BLaER1 treated with 17β-estradiol and CSF1 and Interleukin-3, amounts not matched to agents 10 nM and 100 nM (cell line): Measurements from ENCODE around the gene SCNN1A.

Experiments used
- H3K27ac ChIP-seq, 11 experiments: shearing (Covaris generic); formaldehyde crosslinking; 2 replicates each; pipeline ENCODE4 v1.8.1; 2022
- H3K27me3 ChIP-seq, 11 experiments: shearing (Covaris generic); formaldehyde crosslinking; 2 replicates each; pipeline ENCODE4 v1.8.1; 2022
- H3K36me3 ChIP-seq, 11 experiments: shearing (Covaris generic); formaldehyde crosslinking; 2 replicates each; pipeline ENCODE4 v1.8.1; 2022
- H3K4me1 ChIP-seq, 10 experiments: shearing (Covaris generic); formaldehyde crosslinking; 2 replicates each; pipeline ENCODE4 v1.8.1; 2022
- H3K4me2 ChIP-seq, 11 experiments: shearing (Covaris generic); formaldehyde crosslinking; 2 replicates each; pipeline ENCODE4 v1.8.1; 2022
- H3K4me3 ChIP-seq, 10 experiments: shearing (Covaris generic); formaldehyde crosslinking; 2 replicates each; pipeline ENCODE4 v1.8.1; 2022
- H3K9ac ChIP-seq, 11 experiments: shearing (Covaris generic); formaldehyde crosslinking; 2 replicates each; pipeline ENCODE4 v1.8.1; 2022
- H3K9me3 ChIP-seq, 11 experiments: shearing (Covaris generic); formaldehyde crosslinking; replicated peaks in 1 of 11; 2 replicates each; pipeline ENCODE4 v1.8.1; 2022
- H4K20me1 ChIP-seq, 11 experiments: shearing (Covaris generic); formaldehyde crosslinking; 2 replicates each; pipeline ENCODE4 v1.8.1; 2022
- Cebpa-rat ChIP-seq, 11 experiments: shearing (Covaris generic); IDR thresholded peaks; 2 replicates each; pipeline ENCODE4 v1.8.1; 2022

SCNN1A gene

GRCh38 chr12:6315184-6315583 is 60.2 kb downstream of the SCNN1A start:
- no peak overlapping the region for H3K4me2 ChIP-seq
- no peaks in the 10 kb centered on the region for H3K36me3 ChIP-seq
- no peak overlapping the region for H3K27ac ChIP-seq
- no peak overlapping the region for H3K9ac ChIP-seq
- TF ChIP-seq Cebpa-rat (IDR thresholded peaks at IDR 0.05), result no peak
- peaks cover 32 to 49% (median 44%) of the 10 kb centered on the region in 10 experiments for H3K4me1 ChIP-seq
- H3K4me3 ChIP-seq, result no peak overlapping the region
- peaks cover 21 to 31% (median 24%) of the 10 kb centered on the region in 11 experiments for H3K27me3 ChIP-seq
- H4K20me1 ChIP-seq, result peaks cover 0 to 40% (median 0%) of the 10 kb centered on the region in 11 experiments; a peak in 8 of 22 replicates
- no peaks in the 10 kb centered on the region for H3K9me3 ChIP-seq

GRCh38 chr12:6314776-6315175 is 60.6 kb downstream of the SCNN1A start:
- peaks cover 33 to 49% (median 46%) of the 10 kb centered on the region in 10 experiments for H3K4me1 ChIP-seq
- no peak overlapping the region for H3K4me3 ChIP-seq
- H3K9ac ChIP-seq, result no peak overlapping the region
- peaks cover 0 to 36% (median 0%) of the 10 kb centered on the region in 11 experiments; a peak in 7 of 22 replicates for H4K20me1 ChIP-seq
- H3K36me3 ChIP-seq, result no peaks in the 10 kb centered on the region
- no peaks in the 10 kb centered on the region for H3K9me3 ChIP-seq
- TF ChIP-seq Cebpa-rat (IDR thresholded peaks at IDR 0.05), result no peak
- no peak overlapping the region for H3K4me2 ChIP-seq
- H3K27me3 ChIP-seq, result peaks cover 25 to 35% (median 28%) of the 10 kb centered on the region in 11 experiments
- H3K27ac ChIP-seq, result no peak overlapping the region

GRCh38 chr12:6313326-6313940 is 61.9 kb downstream of the SCNN1A start:
- H3K27me3 ChIP-seq, result peaks cover 32 to 49% (median 41%) of the 10 kb centered on the region in 11 experiments
- peaks cover 0 to 23% (median 0%) of the 10 kb centered on the region in 11 experiments; a peak in 4 of 22 replicates for H4K20me1 ChIP-seq
- peak overlapping the region; percentile 29 to 67 (median 51); a peak in 20 of 22 replicates for H3K4me2 ChIP-seq
- no peaks in the 10 kb centered on the region for H3K36me3 ChIP-seq
- H3K9ac ChIP-seq, result peak overlapping the region in 4 of 11 experiments; percentile 10 to 29 (median 20); a peak in 3 of 22 replicates
- H3K4me1 ChIP-seq, result peaks cover 27 to 42% (median 35%) of the 10 kb centered on the region in 10 experiments
- H3K27ac ChIP-seq, result no peak overlapping the region
- H3K4me3 ChIP-seq, result no peak overlapping the region
- no peaks in the 10 kb centered on the region for H3K9me3 ChIP-seq
- TF ChIP-seq Cebpa-rat (IDR thresholded peaks at IDR 0.05), result no peak

DNA sequence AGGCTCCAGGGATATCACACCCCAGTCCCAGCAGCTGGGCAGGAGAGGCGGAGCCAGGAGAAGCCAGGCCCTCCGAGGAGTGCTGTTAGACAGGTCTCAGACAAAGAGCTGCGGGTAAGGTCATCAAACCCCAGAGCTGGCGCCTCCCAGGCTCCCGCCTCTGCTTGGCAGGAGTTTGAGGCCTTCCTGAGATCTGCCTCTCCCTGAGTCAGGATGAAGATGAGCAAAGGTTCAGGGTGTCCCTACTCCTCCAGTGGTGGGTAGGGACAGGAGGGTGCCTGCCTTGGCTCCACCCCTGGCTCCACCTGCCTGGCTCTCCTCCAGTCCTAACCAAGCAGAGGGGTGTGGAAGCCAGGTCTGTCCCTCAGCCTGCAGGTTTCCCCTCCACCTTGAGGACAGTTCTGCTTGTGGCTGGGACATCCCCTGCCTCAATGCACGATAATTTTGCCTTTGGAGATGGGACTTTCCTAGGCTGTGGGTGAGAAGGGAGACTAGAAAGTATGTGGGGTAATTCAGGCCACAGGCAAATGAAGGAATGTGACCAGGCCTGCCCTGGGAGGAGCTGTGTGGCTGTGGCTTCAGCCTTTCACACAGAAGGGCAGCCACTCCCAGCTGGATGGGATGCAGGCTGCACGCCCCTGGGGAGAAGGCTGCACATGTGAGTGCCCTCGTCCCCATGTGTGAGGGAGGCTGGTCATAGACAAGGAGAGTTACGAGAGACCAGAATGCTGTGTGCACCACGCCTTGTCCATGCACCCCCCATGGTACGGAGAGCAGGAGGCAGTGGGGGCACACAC is 62.6 kb downstream of the SCNN1A start:
- Histone ChIP-seq H3K9ac (peak overlapping the region in 4 of 11 experiments; percentile 10 to 29 (median 20); a peak in 4 of 22 replicates), H3K36me3 (no peaks in the 10 kb centered on the region), H4K20me1 (peaks cover 0 to 18% (median 0%) of the 10 kb centered on the region in 11 experiments; a peak in 4 of 22 replicates), H3K4me1 (peaks cover 22 to 43% (median 32%) of the 10 kb centered on the region in 10 experiments), H3K4me3 (no peak overlapping the region), H3K9me3 (no peaks in the 10 kb centered on the region), H3K27me3 (peaks cover 32 to 54% (median 45%) of the 10 kb centered on the region in 11 experiments), H3K4me2 (peak overlapping the region; percentile 29 to 67 (median 51); a peak in 21 of 22 replicates), H3K27ac (no peak overlapping the region)
- no peak for TF ChIP-seq Cebpa-rat (IDR thresholded peaks at IDR 0.05)

- H3K4me3 ChIP-seq, result no peak overlapping the region
- peaks cover 28 to 50% (median 38%) of the 10 kb centered on the region in 10 experiments for H3K4me1 ChIP-seq
- 0 out of 22 replicates have a peak overlapping the region, but pooled peaks of 1 of the 11 experiments have one; percentile 10 for H3K9ac ChIP-seq
- peaks cover 0 to 10% (median 0%) of the 10 kb centered on the region in 11 experiments; a peak in 2 of 22 replicates for H4K20me1 ChIP-seq
- TF ChIP-seq Cebpa-rat (IDR thresholded peaks at IDR 0.05), result no peak
- no peak overlapping the region for H3K27ac ChIP-seq
- peak overlapping the region in 10 of 11 experiments; percentile 29 to 67 (median 53); a peak in 15 of 22 replicates for H3K4me2 ChIP-seq
- H3K27me3 ChIP-seq, result peaks cover 32 to 53% (median 45%) of the 10 kb centered on the region in 11 experiments
- H3K36me3 ChIP-seq, result no peaks in the 10 kb centered on the region
- no peaks in the 10 kb centered on the region for H3K9me3 ChIP-seq
Measured at GRCh38 chr12:6311822-6312528, 63.4 kb downstream of the SCNN1A start.

- Histone ChIP-seq H3K9ac (peak overlapping the region in 8 of 11 experiments; percentile 2 to 68 (median 30); a peak in 7 of 22 replicates), H3K4me2 (peak overlapping the region; percentile 64 to 82 (median 72)), H3K27me3 (peaks cover 32 to 53% (median 45%) of the 10 kb centered on the region in 11 experiments)
Measured at GRCh38 chr12:6310771-6311610, 64.4 kb downstream of the SCNN1A start.

DNA sequence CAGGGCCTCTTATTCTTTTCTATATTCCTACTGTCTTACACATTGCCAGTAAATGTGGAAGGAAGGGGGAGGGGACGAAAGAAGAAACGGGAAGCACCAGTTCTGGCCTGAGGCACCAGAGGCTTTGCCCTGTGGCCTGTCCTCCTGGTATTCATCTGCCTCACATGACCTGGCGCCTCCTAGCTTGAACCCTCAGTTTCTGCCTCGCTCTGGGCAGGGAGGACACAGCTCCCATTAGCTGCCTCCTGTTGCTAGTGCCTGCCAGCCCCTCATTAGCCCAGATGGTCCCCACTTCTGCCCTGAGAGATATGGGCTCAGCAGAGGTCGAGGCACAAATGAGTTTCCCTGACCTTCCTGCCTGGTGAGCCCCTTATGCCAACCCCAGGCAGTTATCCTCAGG is 67.8 kb downstream of the SCNN1A start:
- Histone ChIP-seq H3K27ac (peak overlapping the region in 4 of 11 experiments; percentile 48 to 74 (median 62); a peak in 9 of 22 replicates), H3K4me3 (no peak overlapping the region)
- no peak for TF ChIP-seq Cebpa-rat (IDR thresholded peaks at IDR 0.05)

More at GRCh38 chr12:6310771-6311610, 64.4 kb downstream of the SCNN1A start:
- H3K27ac ChIP-seq, result no peak overlapping the region
- no peaks in the 10 kb centered on the region for H3K9me3 ChIP-seq
- no peaks in the 10 kb centered on the region for H3K36me3 ChIP-seq
- TF ChIP-seq Cebpa-rat (IDR thresholded peaks at IDR 0.05), result no peak
- H3K4me3 ChIP-seq, result peak overlapping the region; percentile 32 to 66 (median 46); a peak in 19 of 20 replicates
- H4K20me1 ChIP-seq, result peaks cover 0 to 7% (median 0%) of the 10 kb centered on the region in 11 experiments; a peak in 1 of 22 replicates
- H3K4me1 ChIP-seq, result peaks cover 28 to 60% (median 40%) of the 10 kb centered on the region in 10 experiments

More for the DNA sequence above, 67.8 kb downstream of the SCNN1A start:
- Histone ChIP-seq H3K36me3 (no peaks in the 10 kb centered on the region), H3K9ac (peak overlapping the region in 4 of 11 experiments; percentile 39 to 57 (median 50); a peak in 6 of 22 replicates), H3K27me3 (peaks cover 30 to 52% (median 45%) of the 10 kb centered on the region in 11 experiments), H3K4me1 (peaks cover 18 to 49% (median 29%) of the 10 kb centered on the region in 10 experiments), H3K9me3 (no peaks in the 10 kb centered on the region), H4K20me1 (0 out of 22 replicates have a peak, but pooled peaks cover 0 to 5% (median 0%) of the 10 kb centered on the region in 11 experiments), H3K4me2 (peak overlapping the region in 8 of 11 experiments; percentile 0 to 88 (median 70); a peak in 15 of 22 replicates)
